HG03060 (cell line): Measurements from ENCODE around the gene VPS37B.

Source experiments
- ATAC-seq: cut with Tn5 transposase; IDR thresholded peaks from one replicate; pipeline ENCODE4 v1.9.1; 2021; ENCODE audit warnings: low read depth, moderate number of reproducible peaks; ENCODE audit not compliant: unreplicated experiment

VPS37B gene

GRCh38 chr12:122867691-122868461 is 28.0 kb downstream of the VPS37B start:
- no peak for ATAC-seq

GRCh38 chr12:122866950-122867607 is 28.8 kb downstream of the VPS37B start:
- no peak for ATAC-seq

- ATAC-seq = no peak
Measured at GRCh38 chr12:122866379-122866778, 29.5 kb downstream of the VPS37B start.

- ATAC-seq = no peak
Measured at GRCh38 chr12:122865268-122866231, 30.4 kb downstream of the VPS37B start.

GRCh38 chr12:122864894-122865253 is 31.1 kb downstream of the VPS37B start:
- no peak for ATAC-seq

GRCh38 chr12:122862872-122863701 is 32.8 kb downstream of the VPS37B start:
- ATAC-seq = no peak

GRCh38 chr12:122862110-122862634 is 33.8 kb downstream of the VPS37B start:
- no peak for ATAC-seq

- ATAC-seq = no peak
Measured at GRCh38 chr12:122861587-122861970, 34.3 kb downstream of the VPS37B start.

- no peak for ATAC-seq
Measured at GRCh38 chr12:122860854-122861586, 34.9 kb downstream of the VPS37B start.

GRCh38 chr12:122860040-122860853 is 35.7 kb downstream of the VPS37B start:
- ATAC-seq = no peak

- no peak for ATAC-seq
Measured at GRCh38 chr12:122859303-122860039, 36.5 kb downstream of the VPS37B start.

GRCh38 chr12:122858591-122859302 is 37.2 kb downstream of the VPS37B start:
- no peak for ATAC-seq

- no peak for ATAC-seq
Measured at GRCh38 chr12:122858171-122858570, 37.8 kb downstream of the VPS37B start.

- no peak for ATAC-seq
Measured at GRCh38 chr12:122856999-122857671, 38.8 kb downstream of the VPS37B start.

- ATAC-seq = no peak
Measured at GRCh38 chr12:122855928-122856831, 39.7 kb downstream of the VPS37B start.
